HG02642 (cell line): ENCODE measurements around the gene PALMD.

Experiments
- ATAC-seq: cut with Tn5 transposase; IDR thresholded peaks from one replicate; pipeline ENCODE4 v1.9.1; 2021; ENCODE audit warnings: mild to moderate bottlenecking; ENCODE audit not compliant: unreplicated experiment, poor library complexity

PALMD gene

DNA sequence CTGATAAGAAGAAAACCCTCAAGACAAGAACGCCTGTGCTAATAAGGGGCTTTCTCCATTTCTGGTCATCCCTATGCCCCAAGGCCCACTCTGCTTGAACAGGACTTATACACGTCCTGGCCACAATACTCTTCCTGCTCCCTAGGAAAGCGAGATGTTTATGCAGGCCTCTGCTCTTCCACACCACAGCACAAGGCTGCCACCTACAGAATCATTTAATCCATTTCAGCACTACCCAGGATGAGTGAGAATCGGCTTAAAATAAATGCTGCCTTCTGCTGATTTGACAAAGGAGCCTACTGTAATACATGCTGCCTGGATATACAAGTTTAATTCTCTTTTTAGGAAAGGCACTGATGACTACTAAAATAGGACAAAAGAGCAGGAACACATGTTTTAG, 91.1 kb downstream of the PALMD start:
- ATAC-seq, result no peak

DNA sequence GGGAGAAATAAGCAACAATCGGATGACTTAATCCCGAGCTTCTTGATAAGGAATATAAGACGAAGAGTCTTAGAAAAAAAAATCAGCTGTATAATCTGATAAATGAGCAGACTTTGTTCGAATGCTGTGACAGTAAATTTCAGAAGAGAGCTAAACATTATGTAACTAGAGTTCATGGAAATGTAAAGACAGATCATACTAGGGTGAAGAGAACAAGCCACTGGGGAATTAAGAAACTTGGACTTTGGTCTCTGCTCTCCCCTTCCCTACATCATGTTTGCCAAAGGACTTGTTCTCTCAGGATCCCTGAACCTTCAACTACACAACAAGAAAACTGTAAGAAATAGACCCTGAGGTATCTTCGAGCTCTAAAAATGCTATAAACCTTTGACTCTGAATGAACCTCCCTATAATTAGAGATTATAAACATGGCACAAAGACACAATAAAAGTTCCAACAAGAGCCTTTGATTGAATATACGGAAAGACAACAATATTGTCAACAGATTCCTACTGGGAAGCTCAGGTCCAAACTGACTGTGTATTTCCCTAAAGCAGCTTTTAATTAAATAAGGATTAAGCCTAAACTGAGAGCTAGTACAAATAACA, 93.0 kb downstream of the PALMD start:
- ATAC-seq, result no peak

DNA sequence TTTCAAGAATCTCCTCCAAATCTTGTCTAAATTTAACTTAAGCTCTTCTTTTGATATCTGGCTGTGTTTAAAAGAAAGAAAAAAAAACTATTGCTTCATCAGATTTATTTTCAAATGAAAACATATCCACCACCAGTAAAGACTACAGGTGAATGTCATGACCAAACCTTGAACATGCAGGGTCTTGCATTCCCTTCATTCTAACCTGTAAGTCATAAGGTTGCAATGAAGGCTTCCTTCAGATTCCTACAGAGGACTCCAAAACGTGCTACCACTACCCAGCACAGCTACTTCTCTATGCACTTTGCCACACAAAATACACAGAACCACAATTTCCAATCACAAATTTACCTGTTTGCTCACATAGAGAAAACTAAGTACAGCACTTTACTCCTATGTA, 94.2 kb downstream of the PALMD start:
- ATAC-seq, result no peak
